HG03378 (cell line): ENCODE data around the gene FAM200B.

Experiments
- ATAC-seq: cut with Tn5 transposase; IDR thresholded peaks from one replicate; pipeline ENCODE4 v1.9.1; 2021; ENCODE audit warnings: mild to moderate bottlenecking, moderate library complexity; ENCODE audit not compliant: unreplicated experiment

FAM200B gene

DNA sequence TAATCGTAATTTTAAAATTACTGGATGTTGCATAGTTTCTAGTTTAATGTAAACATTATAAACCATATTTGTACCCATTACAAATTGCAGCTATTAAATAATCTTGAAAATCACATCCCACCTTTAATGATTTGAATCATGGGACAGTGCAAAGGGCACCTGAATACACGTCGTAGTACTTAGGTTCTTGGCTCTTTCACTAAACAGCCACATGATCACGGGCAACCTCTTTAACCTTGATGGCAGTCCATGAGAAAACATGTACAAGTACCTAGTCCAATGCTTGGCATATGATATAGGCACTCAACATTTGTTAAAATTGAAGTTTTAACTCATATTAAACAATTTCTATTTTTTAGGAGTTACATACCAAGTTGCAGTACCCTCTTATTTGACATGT lies 14.6 kb upstream of the FAM200B start:
- no peak for ATAC-seq

- ATAC-seq: no peak
Measured at GRCh38 chr4:15668566-15669435, 12.8 kb upstream of the FAM200B start.

GRCh38 chr4:15670576-15670975 lies 11.1 kb upstream of the FAM200B start:
- ATAC-seq: no peak

DNA sequence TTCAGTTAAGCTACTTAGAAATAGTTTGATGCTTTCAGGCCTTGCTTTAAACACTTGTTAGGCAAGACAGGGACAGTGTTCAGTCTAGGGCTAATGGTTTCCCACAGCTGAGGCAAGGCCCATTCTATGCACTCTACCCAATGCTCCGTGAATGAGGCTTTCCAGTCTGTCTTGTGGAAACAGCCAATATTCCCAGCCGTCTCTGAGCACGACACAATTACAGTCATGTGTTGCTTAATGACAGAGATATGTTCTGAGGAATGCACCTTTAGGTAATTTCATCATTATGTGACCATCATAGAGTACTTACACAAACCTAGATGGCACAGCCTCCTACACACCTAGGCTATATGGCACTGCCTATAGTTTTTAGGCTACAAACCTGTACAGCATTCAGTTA lies 9.5 kb upstream of the FAM200B start:
- ATAC-seq: no peak

- no peak for ATAC-seq
Measured at GRCh38 chr4:15673337-15673736, 8.3 kb upstream of the FAM200B start.

DNA sequence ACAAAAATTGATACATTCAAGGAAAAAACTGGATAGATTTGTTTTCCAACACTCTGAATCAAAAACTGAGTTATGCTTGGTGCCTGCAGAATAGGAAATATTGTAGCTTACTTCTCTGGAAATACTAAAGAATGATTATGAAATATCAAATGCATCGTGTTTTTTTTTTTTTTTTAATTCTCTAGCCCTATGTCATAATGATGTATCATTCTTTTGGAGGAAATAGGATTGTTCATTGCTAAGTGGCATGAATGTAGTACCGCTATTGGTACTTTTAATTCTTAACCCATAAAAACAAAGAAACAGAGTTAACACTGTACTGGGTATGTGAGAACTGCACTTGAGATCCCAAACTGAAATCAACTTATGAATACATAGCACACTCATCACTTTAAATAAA lies 7.6 kb upstream of the FAM200B start:
- no peak for ATAC-seq

DNA sequence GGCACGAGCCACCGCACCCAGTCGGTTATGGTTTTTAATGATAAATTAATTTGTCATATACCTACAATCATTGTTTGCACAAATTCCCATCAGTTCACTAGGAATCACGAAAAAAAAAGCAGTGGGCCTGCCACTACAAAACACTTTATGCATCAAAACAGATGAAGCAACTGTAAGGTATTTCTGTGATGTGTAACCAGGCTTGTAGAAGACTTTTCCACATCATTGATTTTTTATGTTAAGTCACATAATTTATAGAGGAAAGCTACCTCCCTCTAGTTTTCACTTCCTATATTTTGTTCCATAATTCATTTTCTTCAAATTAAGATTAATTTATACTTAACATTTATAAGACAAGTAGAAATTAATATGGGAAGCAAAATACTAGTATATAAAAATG lies 6.7 kb upstream of the FAM200B start:
- ATAC-seq: no peak

- ATAC-seq: no peak
Measured at GRCh38 chr4:15675356-15675755, 6.3 kb upstream of the FAM200B start.

GRCh38 chr4:15676039-15676438 lies 5.6 kb upstream of the FAM200B start:
- no peak for ATAC-seq

GRCh38 chr4:15676899-15677298 lies 4.7 kb upstream of the FAM200B start:
- ATAC-seq: no peak

GRCh38 chr4:15677507-15677988 lies 4.1 kb upstream of the FAM200B start:
- ATAC-seq: no peak

- no peak for ATAC-seq
Measured at GRCh38 chr4:15681067-15681371, 608 bp upstream of the FAM200B start.

GRCh38 chr4:15682242-15683142 lies 865 bp downstream of the FAM200B start:
- ATAC-seq: no peak

DNA sequence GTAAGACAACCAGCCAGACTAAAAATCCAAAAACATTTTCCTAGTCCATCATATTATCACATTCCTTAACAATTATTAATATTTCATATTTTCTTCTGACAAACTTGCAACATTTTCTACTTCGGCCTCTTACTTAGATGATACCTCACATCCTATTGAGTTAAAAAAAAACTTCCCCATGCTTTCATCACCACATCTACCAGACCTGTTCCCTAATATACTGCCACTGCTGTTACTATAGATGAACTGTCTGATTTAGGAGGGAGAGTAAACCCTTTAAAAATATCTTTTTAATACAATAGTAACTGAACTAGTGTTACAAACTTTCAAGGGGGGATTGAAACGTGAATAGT lies 1.5 kb downstream of the FAM200B start:
- ATAC-seq: no peak

DNA sequence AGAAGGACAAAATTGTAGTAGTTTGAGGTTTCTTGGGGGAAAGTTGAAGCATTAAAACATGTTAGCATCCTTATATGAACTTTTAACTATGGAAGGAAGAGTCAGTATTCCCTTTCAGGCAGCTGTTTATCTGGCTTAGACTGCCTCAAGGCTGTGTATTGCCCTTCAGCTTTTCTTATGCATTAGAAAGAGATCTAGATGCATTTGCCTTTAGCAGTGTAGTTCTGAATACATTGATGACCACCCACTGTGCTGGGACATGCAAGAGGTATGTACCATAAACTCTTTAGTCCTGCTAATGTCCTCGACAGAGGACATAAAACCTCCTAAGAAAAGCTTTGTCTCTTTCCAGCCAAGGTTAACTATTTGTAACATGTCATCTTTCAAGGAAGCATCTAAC lies 2.9 kb downstream of the FAM200B start:
- ATAC-seq: no peak

- no peak for ATAC-seq
Measured at GRCh38 chr4:15688051-15688450, 6.4 kb downstream of the FAM200B start.

DNA sequence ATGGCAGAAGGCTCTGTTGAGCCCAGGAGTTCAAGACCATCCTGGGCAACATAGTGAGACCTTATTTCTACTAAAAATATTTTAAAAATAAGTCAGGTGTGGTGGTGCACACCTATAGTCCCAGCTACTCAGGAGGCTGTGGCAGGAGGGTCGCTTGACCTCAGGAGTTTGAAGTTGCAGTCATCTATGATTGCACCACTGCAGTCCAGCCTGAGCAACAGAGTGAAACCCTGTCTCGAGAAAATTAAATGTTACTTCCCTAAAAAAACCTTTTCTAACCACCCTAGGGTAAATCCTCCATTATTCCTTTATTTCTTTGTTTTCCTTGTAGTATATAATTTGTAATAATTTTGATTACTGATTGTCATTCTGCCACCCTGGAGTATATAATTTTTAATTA lies 7.9 kb downstream of the FAM200B start:
- no peak for ATAC-seq

- ATAC-seq: no peak
Measured at GRCh38 chr4:15690020-15690809, 8.6 kb downstream of the FAM200B start.

- no peak for ATAC-seq
Measured at GRCh38 chr4:15691346-15692135, 9.9 kb downstream of the FAM200B start.

- ATAC-seq: no peak
Measured at GRCh38 chr4:15692602-15693001, 11.0 kb downstream of the FAM200B start.
